Measurements from ENCODE around the gene EML1.

EML1 gene

GRCh38 chr14:99916091-99916383 is 122.8 kb downstream of the EML1 start:
- CTCF ChIA-PET = interaction anchor here (1.1 to 2.0 kb wide), 3 partner anchors 16 to 186 kb away, joined by 3 to 13 read pairs (median 10); no protein-coding TSS in a partner anchor
- no peak for DNase-seq (ENCODE audit: extremely low spot score)
- TF ChIP-seq, protein P1, sequence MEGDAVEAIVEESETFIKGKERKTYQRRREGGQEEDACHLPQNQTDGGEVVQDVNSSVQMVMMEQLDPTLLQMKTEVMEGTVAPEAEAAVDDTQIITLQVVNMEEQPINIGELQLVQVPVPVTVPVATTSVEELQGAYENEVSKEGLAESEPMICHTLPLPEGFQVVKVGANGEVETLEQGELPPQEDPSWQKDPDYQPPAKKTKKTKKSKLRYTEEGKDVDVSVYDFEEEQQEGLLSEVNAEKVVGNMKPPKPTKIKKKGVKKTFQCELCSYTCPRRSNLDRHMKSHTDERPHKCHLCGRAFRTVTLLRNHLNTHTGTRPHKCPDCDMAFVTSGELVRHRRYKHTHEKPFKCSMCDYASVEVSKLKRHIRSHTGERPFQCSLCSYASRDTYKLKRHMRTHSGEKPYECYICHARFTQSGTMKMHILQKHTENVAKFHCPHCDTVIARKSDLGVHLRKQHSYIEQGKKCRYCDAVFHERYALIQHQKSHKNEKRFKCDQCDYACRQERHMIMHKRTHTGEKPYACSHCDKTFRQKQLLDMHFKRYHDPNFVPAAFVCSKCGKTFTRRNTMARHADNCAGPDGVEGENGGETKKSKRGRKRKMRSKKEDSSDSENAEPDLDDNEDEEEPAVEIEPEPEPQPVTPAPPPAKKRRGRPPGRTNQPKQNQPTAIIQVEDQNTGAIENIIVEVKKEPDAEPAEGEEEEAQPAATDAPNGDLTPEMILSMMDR (IDR thresholded peaks at IDR 0.05; ENCODE audit: control extremely low read depth, extremely low read depth, low read depth, missing control alignments) = no peak
- POLR2A ChIA-PET = interaction anchor here (0.6 to 0.7 kb wide), 2 partner anchors 11 to 20 kb away, joined by 3 to 4 read pairs; no protein-coding TSS in a partner anchor

- TF ChIP-seq, protein P1 (IDR thresholded peaks at IDR 0.05; ENCODE audit: control extremely low read depth, extremely low read depth, low read depth, missing control alignments) = no peak
Measured at GRCh38 chr14:99918781-99919180, 125.6 kb downstream of the EML1 start.

GRCh38 chr14:99921425-99921824 is 128.2 kb downstream of the EML1 start:
- ChIA-PET CTCF (interaction anchor here (1.1 to 1.3 kb wide), 4 partner anchors 8 to 30 kb away, joined by 3 to 4 read pairs (median 4); no protein-coding TSS in a partner anchor), POLR2A (no interaction called here)
- TF ChIP-seq, protein P1 (IDR thresholded peaks at IDR 0.05; ENCODE audit: control extremely low read depth, extremely low read depth, low read depth, missing control alignments) = no peak
- no peak for DNase-seq (ENCODE audit: extremely low spot score)

More at GRCh38 chr14:99918781-99919180, 125.6 kb downstream of the EML1 start:
- POLR2A ChIA-PET = no interaction called here
- no peak for DNase-seq (ENCODE audit: extremely low spot score)
- CTCF ChIA-PET = interaction anchor here (0.8 to 1.7 kb wide), 3 partner anchors 10 to 55 kb away, joined by 3 to 6 read pairs (median 3); no protein-coding TSS in a partner anchor

DNA sequence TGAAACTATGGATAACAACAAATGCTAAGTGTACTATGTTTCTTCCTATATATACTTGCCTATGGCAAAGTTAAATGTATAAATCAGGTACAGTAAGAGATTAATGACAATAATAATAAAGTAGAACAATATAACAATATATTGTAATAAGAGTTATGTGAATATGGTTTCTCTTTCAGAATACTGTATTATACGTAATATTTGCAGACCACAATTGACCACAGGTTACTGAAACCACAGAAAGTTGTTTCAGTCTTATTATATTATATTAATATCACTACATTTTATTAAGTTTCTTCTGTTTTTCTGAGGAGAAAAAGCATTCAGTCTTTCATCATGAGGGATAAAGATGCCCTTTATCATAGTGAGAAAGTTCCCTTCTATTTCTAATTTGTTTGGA is 131.2 kb downstream of the EML1 start:
- ChIA-PET CTCF (no interaction called here), POLR2A (no interaction called here)
- TF ChIP-seq, protein P1 (IDR thresholded peaks at IDR 0.05; ENCODE audit: control extremely low read depth, extremely low read depth, low read depth, missing control alignments) = no peak
- DNase-seq (ENCODE audit: extremely low spot score) = no peak

- POLR2A ChIA-PET = no interaction called here
- TF ChIP-seq, protein P1 (IDR thresholded peaks at IDR 0.05; ENCODE audit: control extremely low read depth, extremely low read depth, low read depth, missing control alignments) = no peak
- CTCF ChIA-PET = interaction anchor here (1.0 kb wide), 1 partner anchor 26 kb away, joined by 5 read pairs; no protein-coding TSS in a partner anchor
- no peak for DNase-seq (ENCODE audit: extremely low spot score)
Measured at GRCh38 chr14:99925471-99925870, 132.3 kb downstream of the EML1 start.

DNA sequence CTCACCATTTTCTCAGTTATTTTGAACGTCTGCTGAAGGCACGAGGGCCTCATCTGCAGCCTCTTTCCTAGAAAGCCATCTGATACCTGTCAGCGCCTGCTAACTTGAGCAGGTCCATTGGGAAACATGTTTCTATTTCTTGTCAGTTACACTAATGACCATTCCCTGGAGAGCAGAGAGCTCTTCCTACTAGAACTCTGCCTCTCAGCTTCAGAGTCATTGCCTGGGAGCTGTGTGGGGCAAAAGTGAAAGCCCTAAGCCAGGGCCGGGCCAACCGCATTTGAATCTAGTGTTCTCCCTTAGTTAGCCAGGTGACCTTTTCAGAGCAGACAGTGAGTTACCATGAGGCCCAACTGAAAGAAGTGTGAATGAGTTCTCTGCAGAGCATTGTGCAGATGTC is 135.8 kb downstream of the EML1 start:
- no peak for DNase-seq (ENCODE audit: extremely low spot score)
- ChIA-PET POLR2A (no interaction called here), CTCF (interaction anchor here (1.2 to 2.0 kb wide), 3 partner anchors 15 to 30 kb away, joined by 3 to 7 read pairs (median 6); no protein-coding TSS in a partner anchor)
- TF ChIP-seq, protein P1 (IDR thresholded peaks at IDR 0.05; ENCODE audit: control extremely low read depth, extremely low read depth, low read depth, missing control alignments) = no peak
